HG03342 (cell line): ENCODE data around the gene STARD13.

Experiments used
- ATAC-seq: cut with Tn5 transposase; IDR thresholded peaks from one replicate; pipeline ENCODE4 v1.9.1; 2021; ENCODE audit warnings: mild to moderate bottlenecking, moderate library complexity; ENCODE audit not compliant: unreplicated experiment

The STARD13 gene, protein sequence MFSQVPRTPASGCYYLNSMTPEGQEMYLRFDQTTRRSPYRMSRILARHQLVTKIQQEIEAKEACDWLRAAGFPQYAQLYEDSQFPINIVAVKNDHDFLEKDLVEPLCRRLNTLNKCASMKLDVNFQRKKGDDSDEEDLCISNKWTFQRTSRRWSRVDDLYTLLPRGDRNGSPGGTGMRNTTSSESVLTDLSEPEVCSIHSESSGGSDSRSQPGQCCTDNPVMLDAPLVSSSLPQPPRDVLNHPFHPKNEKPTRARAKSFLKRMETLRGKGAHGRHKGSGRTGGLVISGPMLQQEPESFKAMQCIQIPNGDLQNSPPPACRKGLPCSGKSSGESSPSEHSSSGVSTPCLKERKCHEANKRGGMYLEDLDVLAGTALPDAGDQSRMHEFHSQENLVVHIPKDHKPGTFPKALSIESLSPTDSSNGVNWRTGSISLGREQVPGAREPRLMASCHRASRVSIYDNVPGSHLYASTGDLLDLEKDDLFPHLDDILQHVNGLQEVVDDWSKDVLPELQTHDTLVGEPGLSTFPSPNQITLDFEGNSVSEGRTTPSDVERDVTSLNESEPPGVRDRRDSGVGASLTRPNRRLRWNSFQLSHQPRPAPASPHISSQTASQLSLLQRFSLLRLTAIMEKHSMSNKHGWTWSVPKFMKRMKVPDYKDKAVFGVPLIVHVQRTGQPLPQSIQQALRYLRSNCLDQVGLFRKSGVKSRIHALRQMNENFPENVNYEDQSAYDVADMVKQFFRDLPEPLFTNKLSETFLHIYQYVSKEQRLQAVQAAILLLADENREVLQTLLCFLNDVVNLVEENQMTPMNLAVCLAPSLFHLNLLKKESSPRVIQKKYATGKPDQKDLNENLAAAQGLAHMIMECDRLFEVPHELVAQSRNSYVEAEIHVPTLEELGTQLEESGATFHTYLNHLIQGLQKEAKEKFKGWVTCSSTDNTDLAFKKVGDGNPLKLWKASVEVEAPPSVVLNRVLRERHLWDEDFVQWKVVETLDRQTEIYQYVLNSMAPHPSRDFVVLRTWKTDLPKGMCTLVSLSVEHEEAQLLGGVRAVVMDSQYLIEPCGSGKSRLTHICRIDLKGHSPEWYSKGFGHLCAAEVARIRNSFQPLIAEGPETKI

DNA sequence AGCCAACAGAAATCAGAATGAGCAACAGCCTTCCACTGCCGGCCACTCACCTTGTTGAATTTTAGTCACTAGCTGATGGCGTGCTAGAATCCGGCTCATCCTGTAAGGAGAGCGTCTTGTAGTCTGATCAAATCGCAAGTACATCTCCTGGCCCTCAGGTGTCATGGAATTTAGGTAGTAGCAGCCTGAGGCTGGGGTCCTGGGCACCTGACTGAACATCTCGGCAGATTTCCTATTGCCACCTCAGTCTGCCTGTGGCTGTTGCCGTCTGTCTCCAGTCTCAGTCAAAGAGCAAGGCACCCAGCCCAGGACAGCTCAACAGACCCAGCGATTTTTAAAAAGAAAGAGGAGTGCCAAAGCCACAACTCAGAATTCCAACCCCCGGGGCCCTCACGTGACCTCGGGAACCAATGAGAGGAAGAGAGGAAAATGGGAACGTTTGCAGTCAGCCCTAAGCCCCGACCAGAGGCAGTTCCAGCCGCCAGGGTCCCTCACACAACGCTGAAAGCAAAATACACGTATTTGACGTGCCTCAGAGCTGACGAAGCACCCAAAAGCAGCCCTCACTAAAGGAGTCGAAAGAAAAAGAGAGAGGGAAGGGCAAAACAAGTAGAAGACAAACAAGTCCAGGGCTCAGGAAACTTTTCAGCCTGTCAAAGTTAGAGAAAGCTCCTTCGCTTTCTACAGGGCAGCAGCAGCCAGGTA, at the start of gene STARD13:
Gene STARD13, minus strand, starts transcription at position 336 of the 705 bp plus-strand sequence. Its CDS starts 117 bp downstream, at position 219.
- ATAC-seq, result peak; percentile 63

DNA sequence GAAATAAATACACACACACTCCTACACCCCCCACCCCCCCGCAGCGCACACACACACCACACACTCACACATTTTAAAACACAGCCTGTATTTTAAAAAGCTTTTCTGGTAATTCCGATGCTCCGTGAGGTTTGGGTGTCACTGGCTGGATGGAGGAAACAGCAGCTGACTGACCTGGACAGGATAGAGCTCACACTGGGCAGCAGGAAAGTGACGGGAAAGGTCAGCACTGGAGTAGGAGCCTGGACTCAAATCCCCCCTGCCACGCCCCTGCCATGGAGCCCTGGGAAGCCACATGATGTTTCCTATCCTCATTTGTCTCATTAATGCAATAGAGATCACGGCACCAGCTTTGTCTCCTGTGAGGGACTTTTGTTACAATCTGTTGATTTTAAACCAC, 49.3 kb upstream of the STARD13 start:
- ATAC-seq, result no peak

DNA sequence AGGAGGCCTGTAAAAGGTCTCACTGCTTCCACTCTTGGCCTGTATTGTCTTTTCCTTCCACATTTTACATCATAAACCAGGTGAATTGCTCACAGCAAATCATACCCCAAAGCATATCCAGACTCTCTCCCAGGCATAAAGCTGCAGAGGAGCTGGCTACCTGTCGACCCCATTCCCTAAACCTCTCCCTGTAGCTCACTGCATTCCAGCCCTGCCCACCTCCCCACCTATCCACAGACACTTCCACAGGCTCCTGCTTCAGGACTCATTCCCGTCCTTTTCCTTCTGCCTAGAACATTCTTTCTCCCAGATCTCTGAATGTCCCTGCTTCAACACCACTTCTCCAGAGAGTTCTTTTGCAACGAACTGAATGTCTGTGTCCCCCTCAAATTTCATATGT, 46.4 kb upstream of the STARD13 start:
- no peak for ATAC-seq

DNA sequence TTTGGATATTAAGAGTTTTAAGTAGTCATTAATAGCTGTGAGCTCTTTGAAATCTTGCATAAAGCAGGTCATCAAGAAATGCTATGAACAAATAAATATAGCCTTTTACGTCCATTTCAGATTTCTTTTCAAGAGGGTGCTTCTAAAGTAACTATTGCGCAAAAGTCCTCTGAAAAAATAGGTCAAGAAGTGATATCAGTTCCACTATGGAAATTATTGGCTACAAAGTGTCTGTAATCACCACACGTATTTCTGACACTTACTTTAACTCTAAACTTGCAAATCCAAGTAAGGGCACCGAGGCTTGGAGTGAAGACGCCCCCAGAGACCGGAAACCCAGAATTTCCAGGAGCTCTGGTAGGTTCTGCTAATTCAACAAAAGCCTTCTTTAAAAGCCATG, 44.9 kb upstream of the STARD13 start:
- ATAC-seq, result no peak

DNA sequence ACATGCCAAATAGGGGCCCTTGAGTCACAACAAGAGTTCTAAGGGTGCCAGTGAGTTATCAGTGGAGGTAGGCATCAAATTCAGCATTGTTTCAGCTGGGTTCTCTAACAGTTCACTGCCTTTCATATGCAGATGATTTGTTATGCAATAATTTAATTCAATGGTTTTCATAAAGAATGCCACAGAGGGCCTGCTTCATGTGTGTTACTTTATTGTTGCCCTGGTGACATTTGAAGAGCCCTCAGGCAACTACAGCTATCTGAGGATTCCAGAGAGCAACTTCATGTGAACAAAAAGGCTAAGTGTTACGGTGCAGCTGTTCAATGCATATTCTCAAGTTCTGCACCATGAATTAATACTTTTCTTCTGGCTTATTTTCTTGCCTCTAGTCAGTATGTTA, 43.1 kb upstream of the STARD13 start:
- ATAC-seq, result no peak

DNA sequence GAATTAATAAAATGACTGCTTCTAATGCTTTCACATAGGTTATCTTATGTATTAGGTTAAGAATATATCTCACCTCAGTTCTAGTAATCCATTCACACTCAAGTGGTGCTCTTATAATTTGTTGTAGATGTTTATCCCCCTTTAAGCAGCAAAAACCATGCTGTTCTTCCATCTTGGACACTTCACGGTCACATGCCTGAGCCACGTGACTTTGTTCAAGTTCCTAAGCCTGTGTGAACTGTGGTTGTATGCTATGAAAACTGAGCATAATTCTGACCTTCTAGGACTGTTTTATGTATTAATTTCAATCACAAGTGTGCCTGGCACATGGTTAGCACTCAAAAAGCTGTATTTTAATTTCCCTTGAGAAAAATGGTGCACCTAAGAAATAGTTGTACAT, 41.2 kb upstream of the STARD13 start:
- no peak for ATAC-seq

DNA sequence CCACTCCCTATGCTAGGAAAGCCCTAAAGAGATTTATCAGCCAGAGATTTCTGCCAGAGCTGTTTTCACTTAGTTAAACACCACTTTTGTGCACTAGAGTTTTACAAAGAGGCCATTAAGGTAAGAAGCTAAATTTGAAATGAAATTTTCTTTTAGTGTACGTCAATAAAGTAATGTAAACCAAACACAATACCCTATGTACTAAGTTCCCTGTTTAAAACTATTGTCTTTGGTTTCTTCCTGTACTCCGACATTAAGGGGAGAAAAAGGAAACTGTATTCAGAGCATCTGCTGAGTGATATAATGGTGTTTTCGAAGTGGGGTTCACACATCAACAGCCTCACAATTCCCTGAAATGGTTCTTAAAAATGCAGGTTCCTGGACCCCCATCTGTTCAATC, 40.7 kb upstream of the STARD13 start:
- no peak for ATAC-seq

DNA sequence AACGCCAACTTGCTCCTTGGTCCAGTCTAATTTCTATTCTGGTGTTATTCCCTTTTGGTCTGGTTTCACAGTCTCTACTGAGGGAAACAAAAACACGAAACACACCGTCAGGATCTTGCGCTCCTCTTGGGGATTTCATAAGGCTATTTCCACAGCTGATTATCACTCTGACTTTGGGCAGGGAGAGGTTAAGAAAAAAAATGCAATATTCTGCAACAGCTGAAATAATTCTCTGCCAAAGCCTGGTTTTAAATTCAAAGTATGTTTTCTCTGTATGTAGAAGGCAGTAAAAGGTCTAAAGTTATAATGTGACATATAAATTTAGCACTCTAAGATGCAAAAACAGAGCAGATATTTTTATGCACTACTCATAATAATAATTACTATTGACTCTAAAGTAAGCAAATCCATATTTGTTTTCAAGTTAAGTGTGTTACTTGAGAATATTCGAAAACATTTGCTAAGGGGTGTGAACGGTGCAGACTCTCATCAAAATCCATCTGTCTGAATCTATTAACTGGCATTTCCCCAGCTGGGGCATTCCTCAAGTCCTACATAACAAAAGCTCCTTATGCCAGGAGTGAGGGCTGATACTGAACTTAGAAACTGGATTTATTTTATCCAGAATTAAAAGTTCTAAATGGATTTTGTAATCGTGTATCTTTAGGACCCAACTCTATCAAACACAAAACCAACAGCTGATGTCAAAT, 38.4 kb upstream of the STARD13 start:
- ATAC-seq, result no peak

DNA sequence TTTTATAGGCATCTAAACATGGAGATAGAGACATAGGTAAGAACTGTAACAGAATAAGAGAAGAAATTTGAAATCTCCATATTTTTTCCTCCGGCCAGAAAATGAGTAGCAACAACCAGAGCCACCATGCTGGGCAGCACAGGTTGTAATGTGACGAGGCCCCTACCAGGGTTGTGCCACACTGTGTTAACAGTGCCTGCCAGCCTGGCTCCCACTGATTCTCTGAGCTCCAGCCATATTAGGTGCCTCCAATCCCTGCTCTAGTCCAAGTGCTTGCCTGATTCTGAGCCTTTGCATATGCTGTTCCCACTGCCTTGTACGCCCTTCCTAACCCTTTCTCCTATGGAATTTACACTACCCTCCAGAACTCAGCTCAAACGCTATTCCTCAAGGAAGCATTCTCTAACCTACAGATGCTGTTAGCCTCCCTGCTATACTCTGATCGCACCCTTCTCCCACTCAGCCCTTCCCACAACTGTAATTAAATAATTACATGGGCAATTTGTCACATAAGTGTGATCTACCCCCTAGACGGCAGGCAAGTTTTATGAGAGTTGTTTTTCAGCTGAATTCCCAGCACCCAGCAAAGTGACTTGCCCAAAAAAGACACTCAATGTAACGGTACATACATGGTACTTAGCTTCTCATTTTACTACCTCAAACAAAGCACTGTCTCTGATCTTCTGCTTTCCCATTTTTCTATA, 37.6 kb upstream of the STARD13 start:
- no peak for ATAC-seq

DNA sequence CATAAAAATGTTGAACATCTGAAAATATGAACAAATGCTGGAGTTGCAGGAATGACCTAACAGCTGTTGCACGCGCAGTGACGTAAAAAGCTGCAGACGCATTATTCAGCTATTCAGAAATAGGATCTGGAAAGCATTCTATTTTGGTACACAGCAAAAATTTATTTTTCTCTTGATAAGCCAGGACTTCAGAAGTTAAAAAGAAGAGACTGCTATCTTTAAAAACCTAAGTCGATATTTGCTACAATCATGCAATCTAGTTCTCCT, 36.9 kb upstream of the STARD13 start:
- ATAC-seq, result no peak

DNA sequence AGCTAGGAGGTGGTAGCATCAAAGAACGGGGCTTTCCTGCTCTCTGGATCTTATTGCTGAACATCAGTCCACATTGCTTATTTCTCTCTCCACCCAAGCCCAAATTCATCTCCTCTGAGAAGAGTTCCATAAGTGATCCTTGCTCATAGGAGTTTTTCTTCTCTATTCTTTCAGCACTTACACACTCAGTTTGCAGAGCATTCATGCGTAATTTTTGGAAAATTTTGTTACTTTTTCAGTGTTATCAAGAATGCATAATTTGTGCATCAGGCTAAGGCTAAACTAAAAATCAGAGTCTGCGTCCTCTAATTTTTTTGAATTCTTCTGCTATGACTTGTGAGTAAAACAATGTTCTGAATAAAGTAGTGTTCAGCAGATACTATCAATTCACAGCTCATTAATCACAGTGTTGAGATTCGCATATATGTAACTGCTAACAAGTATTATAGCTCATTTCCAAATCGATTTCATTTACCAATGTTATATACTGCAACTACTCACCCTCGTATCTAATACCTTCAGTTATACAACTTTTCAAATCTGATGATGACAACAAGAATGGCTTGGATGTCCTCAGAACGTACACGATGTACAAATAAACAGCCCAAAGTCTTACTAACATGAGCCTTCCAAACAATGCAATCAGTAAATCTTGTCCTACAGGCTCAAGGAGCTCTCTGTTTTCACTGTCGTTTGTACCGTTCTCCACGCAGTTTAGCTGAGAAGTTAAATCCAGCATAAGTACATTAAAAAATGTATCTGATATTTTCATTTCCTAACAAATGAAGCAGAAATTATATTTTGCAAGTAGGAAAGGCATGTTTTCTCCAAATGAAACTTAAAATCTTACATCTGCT, 36.4 kb upstream of the STARD13 start:
- ATAC-seq, result no peak

DNA sequence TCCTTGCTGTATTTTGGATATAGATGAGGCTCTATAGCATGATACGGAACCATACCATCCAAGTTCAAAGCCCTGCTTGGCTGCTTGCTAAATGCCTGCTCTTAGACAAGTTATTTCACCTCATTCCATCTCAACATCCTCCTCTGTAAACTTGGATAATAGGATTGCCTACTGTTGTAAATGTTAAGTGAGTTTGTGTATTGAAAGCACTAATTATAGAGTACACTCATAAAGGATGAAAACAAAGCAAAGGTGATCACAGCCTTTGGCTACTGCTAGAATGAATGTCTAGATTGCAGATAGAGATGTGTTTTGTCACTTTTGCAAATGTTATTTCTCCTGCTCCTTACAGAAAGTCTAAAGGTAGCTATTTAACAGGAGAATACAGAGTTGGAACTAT, 34.3 kb upstream of the STARD13 start:
- ATAC-seq, result no peak

DNA sequence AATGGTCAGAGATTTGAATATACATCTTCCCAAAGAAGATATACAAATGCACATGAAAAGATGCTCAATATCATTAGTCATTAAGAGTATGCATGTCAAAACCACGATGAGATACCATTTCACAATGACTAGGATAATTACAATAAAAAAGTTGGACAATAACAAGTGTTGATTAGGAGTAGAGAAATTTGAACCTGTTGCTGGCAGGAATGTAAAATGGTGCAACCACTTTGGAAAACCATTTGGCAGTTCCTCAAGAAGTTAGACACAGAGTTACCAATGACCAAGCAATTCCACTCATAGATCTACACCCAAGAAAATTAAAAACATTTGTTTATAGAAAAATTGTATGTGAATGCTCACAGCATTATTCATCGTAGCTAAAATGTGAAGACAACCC, 33.2 kb upstream of the STARD13 start:
- ATAC-seq, result no peak

DNA sequence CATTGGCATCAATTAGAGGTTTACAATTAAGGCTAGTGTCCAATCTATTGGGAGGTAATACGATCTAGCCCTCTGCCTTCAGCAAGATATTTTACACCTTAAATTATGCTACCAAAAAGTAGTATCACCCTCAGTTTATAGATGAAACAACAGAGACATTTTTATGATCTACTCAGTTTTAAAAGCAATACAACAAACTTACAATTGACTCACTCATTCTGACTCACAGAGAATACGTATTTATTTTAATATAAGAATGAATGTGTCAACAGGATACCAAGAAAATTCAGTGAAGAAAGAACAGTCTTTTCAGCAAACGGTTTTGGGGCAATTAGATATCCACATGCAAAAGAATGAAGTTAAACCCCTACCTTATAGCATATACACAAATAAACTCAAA, 32.5 kb upstream of the STARD13 start:
- no peak for ATAC-seq

DNA sequence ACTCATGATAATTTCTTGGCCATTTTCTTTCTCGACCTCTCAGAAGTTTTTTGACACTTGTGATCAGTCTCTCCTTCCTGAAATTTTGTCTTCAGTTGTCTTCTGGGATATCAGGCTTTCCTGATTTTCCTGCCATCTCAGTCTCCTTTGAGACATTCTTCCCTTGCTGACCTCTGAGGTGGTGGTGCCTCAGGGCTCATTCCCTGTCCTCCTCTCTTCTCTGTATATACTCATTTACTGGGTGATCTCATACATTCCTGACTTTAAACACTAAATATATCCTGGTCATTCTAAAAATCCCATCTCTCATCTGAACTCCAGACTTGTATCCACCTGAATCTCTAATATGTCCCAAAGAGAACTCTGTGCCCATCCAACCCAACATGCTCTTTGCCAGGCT, 31.3 kb upstream of the STARD13 start:
- ATAC-seq, result no peak

DNA sequence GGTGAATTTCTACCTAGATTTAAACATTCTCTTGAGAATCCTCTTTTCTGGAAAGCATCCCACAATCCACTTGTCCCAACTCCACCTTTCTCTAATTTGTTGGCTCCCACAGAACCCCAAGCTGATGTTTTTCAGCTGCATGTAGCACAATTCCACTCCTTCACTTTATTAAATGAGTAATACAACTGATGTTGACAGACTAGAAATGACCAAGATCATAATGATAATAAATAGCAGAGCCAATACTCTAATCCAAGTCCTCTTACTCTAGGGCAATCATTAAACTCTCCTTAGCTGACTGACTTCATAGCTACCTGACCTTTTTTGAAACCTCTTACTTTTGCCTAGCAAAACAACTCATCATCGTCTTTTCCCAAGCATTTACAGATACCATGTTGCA, 27.9 kb upstream of the STARD13 start:
- ATAC-seq, result no peak

DNA sequence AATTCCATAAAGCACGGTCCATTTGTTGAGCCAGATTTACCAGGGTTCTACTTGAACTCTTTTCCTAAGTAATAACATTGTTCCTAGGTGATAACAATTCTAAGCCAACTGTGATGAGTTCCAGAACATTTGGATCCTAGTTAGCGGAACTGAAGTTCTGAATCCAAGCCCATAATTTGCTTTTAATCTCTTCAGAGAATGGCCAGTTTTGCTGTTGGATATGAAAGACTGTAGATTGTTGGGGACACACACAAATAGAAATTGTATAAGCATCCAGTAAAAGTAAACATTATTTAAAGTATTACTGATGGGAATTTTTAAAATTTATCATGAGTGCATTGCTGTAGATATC, 27.3 kb upstream of the STARD13 start:
- ATAC-seq, result no peak

DNA sequence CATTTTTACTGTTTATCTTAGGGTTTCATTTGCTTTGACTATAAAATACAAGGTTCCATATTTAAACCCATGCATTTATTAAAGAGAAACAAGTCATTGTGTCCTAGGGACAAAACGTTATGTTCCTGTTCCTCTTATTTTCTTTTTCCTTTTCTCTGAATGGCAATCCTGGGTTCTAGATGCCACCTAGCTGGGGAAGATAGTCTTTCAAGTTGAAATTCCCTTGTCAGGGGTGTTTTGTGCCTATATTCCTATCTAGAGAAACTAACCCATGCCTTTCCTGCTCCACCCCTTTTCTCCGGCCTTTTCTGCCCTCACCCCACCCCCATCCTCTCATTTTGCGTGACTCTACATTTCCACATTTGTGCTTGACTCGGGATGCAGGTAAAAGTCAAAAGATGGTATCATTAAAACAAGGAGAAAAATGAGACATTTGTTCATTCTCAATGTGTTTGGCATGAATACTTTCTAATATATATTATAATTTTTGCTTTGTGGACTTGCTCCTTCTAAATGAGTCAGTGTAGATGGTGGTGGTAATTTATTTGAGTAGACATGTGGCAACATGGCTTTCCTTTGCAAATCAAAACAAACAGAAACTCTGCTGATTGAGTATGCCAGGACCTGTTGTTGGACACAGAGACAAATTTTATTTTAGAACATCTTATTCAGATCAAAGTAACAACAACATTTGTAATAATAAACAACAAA, 26.8 kb upstream of the STARD13 start:
- ATAC-seq, result no peak

DNA sequence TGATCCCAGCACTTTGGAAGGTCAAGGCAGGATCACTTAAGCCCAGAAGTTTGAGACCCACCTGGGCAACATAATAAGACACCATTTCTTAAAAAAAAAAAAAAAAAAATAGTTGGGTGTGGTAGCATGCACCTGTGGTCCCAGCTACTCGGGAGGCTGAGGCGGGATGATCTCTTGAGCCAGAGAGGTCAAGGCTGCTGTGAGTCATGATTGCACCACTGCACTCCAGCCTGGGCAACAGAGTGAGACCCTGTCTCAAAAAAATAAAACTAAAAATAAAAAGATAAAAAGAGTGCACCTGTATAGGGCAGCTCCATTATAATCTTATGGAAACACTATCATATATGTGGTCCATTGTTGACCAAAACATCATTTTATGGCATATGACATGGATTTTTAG, 25.5 kb upstream of the STARD13 start:
- no peak for ATAC-seq
